HG03045 (cell line): Measurements from ENCODE around the gene C11orf58.

Source experiments
- ATAC-seq: cut with Tn5 transposase; IDR thresholded peaks from one replicate; pipeline ENCODE4 v1.9.1; 2021; ENCODE audit warnings: mild to moderate bottlenecking, moderate library complexity; ENCODE audit not compliant: unreplicated experiment

The C11orf58 gene

DNA sequence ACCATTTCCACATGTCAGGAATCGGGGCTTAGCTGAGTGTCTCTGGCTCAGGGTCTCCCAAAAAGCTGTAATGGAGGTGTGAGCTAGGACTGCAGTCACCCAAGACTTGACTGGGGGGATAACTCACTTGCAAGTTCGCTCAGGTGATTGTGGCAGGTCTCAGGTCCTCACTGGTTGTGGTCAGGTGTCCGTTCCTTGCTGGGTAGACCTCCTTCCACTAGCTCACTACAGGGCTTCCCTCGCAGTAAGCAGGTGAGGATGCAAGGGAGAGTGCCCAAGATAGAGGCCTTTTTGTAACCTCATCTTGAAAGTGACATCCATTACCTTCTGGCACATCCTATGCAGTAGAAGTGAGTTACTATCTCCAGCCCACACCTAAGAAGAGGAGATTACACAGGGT is 29.5 kb downstream of the C11orf58 start:
- ATAC-seq: no peak

DNA sequence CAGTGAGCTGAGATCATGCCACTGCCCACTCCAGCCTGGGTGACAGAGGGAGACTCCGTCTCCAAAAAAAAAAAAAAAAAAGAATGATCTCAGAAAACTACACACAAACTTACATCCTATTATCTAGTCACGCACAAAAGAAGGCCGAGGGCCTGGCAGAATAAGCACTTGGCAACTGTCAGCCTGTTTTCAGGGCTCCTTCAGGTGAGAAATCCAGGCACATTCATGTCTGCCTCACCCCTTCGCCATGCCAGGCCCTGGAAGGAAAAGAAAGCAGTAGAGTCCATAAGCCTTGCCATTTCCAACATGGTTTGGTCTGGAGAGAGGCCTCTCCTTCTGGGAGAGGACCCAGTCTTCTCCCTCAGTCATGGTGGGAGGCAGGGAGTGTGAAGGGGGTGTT is 30.9 kb downstream of the C11orf58 start:
- no peak for ATAC-seq

DNA sequence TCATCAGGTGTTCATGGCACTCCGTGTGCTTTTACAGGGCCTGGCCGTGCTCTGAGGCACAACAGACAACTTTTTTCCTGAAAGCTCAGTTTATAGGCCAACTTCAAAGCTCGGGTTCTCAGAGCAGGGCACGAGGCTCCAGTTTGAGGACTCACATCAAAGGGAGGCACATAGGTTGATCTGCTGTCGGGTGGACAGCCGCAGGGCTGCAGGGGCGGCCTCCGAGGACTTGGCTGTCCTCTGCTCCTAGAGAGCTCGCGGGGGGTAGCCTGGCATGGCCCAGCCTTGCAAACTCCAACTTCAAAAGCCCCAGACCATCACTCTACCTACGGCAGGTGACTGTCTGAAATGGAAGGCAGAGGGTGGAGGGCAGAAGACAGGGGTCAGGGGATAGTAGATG is 31.6 kb downstream of the C11orf58 start:
- ATAC-seq: no peak

DNA sequence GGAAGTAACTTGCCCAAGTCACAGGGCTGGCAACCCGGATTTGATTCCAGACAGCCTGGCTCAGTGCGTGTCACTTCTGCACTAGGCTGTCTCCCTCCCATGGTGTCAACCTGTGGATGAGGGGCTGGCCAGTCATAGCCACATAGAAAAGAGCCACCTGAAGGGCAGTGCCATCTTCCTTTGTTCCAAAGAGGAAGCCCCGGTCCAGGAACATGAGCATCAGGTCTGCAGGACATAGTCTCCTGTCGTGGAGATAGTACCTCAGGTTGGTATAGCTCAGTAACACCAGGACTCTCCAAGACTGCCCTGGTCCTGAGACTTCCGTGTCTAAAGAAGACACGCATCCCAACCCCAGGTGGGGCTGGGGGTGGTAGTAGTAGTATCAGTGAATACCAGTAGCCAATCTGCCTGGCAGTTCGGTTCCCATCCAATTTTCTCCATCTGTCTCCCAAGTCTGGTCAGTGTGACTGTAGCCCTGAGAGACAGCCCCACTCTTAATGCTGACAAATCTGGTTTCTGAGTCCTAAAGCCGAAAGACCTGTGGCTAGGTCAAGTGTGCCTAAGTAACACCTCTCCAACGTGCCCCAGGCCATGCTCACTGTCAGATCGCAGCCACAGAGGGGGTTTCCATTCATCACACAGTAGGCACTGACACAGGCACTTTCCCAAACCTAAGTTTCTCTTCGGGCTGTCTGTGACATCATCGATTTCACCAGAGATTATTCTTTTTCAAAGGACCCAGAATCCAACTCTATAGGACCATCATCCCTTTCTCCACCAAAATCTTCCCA is 33.1 kb downstream of the C11orf58 start:
- no peak for ATAC-seq

DNA sequence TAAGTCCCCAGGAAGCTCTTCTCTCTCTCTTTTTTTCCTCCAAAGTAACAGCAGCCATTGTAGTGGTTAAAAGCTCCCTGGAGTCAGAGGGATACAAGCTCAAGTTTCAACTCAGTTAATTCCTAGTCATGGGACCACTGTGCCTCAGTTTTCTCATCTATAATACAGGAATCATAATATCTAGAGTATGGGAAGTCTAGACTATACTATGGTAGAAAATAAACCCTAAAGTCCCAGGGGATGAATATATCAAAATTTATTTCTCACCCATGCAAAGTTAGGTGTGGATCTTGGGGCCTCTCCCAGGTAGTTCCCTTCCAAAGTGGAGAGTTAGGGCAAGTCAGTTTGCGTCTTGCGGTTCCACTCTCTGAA is 33.7 kb downstream of the C11orf58 start:
- no peak for ATAC-seq

DNA sequence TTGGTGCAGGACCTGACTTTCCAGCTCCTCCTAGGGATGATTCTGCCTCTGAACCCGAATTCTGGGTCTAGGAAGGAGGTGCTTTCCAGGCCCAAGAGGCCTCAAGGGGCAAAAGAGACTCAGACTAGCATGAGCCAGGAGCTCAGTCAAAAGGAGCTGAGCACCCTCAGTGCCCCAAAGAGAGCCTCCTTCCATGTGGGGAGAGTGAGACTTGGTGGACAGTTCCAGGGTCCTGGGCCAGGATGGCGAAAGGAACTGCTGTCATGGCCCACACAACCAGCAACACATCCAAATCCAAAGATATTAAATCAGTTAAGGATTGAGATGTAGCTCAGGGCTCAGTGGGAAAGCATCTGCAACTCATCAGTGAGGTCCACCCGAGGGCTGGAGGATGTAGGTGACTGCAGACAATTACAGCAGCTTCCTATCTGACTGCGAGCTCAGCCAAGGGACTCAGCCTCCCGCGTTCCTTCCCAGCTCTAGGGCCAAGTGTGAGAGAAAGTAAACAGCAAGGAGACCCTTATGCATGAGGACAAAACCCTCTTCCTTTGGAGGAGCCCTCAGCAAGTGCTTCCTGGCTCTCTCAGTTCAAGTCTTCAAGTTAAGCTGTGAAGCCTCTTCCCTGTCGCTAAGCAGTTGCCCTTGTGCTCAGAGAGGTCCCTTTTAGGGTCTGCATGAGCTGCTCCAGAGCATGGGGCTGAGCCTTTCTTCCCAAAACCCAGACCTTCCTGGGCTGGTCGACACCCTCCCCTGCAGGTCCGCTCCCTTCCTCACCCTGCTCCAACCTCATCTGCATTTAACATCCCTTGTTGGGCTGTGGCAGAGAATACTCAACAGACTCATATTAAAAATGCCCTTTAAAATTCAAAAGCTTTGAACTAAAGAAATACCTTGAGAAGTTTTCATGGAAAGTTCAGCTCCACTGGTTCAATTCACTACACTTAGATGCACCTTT is 35.8 kb downstream of the C11orf58 start:
- no peak for ATAC-seq

DNA sequence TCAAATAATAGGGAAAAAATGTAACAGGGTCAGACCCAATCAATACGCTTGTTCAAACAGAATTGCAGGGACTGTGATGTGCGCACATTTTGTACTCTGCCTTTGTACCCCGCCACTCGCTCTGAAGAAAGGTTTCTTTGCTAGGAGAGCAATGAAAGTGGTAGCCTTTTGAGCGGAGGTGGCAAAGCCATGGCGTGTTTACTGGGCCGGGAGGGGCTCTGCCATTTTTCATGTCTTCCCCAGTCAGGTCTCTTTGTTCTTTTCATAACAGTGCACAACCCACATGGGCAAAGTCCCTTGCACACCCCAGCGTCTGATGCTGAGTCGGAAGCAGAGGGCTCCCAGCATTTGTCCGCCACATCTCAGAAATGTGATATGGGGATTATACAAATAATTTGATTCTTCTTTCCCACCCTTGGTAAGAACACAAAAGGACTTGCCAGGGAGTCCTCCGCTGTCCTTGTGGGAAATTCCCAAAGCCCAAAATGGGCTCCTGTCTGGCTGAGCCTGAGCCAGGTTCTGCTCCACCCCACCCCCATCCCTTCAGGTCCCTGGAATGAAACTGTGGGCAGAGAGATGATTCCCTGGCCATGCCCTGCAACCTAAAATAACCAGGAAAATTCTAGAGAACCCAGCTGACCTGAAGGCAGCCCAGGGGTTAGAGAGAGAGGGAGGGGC is 36.6 kb downstream of the C11orf58 start:
- no peak for ATAC-seq

DNA sequence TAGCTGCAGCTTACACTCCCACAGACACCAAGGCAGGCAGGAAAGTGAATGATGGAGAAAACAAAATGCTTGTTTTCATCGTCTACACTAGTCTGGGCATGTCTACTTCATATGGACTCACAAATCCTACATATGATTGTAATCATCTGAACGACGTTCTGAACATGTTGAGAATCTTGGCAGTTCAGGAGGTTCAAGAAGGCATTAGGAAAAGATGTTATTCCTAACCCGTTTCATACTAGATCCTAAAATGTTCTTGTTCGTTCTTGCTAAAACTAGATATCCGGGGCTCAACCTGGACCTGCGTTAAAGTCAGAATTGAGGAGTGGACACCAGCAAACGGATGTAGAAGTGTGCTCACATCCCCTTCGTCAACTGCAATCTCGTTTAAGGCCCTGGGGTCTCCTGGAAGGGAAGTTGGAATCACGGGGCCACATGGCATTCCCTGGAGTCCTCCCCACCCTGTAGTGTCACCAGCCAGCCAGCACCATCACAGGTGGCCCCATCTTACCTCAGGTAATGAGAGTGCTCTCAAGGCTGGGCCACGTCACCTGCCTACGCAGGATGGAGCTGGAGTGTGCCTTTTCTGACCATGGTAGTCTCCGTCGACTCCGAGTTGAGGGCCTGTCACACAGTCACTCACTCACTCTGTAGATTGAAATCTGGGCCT is 37.3 kb downstream of the C11orf58 start:
- no peak for ATAC-seq

DNA sequence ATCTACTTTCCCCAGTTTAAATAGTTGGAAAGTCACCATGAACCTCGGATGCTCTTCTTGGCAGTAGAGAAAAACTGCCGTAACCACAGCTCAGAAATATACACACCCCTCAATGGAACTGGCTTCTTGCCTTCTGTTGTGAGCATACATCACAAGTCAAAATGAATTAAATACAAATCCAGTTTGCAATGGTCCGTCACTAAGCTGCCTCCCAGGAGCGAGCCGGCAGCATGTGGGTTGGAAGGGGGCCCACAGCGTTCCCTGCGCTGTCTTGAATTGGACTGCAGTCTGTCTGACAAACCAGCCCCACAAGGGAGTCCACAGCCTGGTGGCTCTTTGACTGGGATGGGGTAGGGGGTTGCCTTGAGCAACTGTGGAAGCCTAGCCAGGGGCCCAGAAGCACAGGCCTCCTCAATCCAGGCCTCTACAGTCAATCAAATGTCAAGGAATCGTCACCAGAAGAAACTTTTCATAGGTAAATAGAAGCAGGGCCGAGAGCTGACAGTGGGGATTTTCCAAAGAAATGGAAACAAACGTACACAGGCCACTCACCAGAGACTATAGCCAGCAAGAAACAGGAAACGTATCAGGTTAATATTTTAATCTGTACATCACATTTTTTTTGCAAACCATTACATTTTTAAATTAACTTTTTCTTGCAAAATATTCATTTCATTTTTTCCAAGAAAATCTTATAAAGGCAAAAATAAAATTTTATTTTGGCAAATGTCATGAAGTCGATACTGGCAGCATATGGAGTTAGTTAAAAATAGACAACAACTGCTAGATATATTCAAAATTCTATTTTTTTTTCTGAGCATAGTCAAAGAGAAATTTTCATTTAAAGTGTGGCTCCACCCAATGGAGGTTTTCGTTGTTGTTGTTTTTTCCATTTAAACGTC is 38.5 kb downstream of the C11orf58 start:
- no peak for ATAC-seq

DNA sequence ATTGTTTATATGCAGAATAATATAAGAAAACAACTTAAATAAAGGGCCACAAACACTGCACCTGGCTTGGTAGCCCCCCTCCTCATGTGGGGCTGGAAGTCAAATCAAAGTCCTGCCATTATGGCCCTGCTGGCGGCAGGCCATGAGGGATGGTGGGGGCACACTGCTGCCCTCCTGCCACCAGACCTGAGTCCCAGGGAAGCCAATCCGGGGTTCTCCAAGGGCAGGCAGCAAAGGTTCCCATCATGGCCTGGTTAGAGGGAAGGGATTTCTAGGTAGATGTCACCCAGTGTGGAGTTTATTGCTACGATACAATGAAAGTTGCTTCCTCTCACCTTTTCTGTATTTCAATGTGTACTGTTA is 39.1 kb downstream of the C11orf58 start:
- ATAC-seq: no peak

DNA sequence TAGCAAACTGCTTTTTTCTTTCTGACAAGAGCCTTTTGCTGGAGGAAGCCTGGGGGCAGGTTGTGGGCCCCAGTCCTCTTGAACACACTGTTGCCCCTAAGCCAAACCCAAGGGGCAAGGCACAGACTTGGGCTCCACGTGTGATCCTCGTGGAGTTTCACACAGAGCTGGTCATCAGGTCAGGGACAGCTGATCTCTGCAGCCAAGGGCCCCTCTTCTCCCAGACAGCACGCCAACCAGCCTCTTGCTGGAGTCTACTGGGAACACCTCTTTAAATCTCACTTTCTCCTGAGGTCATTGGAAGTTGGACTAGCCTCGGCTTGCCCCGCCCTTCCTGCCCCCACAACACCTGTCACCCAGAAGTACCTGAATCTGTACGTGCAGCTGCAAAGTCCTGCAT is 39.8 kb downstream of the C11orf58 start:
- no peak for ATAC-seq

DNA sequence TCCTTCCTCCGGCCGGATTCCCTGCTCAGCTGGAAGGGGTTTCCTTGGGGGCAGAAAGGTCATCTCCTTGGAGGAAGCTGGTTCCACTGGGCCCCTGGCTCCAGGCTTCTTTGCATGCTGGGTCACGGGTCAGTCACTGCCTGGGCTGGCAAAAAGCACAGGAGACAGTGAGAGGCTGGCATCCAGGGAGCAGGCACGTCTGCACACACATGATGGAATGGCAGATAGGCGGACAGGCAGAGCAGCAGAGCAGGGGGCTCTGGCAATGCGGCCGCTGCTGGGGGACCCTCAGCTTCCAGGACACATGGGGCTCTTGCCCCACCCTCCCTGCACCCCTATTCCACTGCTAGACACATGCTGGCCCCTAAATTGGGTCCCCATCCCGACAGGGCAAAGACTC is 40.4 kb downstream of the C11orf58 start:
- ATAC-seq: no peak

DNA sequence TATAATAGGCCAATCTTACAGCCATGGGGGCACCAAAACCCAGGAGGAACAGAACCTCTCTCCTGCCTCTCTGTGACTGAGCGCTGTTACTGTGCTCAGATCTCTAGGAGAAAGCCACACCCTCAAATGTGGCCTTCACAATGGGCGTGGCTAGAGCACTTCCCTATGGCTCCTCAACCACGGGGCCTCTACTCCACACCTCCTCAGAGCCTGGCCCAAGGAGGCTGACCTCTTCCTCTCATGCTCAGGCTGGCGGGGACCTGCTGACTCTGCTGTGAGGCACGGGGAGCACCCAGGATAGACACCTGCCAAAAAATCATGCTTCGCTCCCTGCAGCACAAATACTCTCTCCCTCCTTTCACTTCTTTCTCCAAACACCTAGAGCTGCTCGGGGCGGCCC is 41.0 kb downstream of the C11orf58 start:
- no peak for ATAC-seq

DNA sequence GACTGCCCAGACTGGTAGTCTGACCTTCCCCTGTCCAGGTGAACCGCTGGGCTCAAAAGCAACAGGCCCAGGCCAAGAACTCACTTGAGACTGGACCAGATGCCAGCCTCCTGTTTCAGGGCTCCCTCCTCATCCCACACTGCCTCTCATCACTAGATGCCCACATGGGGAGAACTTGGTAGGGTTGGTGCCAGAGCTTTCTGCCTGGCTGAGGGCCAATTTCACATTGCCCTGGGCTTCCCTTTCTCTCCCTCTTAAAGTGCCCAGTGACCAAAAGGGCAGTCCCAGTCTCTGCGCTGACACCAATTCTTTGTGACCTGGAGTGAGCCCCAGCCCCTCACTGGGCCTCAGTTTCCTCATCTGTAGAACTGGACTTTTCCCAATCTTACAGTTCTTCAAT is 41.7 kb downstream of the C11orf58 start:
- ATAC-seq: no peak

DNA sequence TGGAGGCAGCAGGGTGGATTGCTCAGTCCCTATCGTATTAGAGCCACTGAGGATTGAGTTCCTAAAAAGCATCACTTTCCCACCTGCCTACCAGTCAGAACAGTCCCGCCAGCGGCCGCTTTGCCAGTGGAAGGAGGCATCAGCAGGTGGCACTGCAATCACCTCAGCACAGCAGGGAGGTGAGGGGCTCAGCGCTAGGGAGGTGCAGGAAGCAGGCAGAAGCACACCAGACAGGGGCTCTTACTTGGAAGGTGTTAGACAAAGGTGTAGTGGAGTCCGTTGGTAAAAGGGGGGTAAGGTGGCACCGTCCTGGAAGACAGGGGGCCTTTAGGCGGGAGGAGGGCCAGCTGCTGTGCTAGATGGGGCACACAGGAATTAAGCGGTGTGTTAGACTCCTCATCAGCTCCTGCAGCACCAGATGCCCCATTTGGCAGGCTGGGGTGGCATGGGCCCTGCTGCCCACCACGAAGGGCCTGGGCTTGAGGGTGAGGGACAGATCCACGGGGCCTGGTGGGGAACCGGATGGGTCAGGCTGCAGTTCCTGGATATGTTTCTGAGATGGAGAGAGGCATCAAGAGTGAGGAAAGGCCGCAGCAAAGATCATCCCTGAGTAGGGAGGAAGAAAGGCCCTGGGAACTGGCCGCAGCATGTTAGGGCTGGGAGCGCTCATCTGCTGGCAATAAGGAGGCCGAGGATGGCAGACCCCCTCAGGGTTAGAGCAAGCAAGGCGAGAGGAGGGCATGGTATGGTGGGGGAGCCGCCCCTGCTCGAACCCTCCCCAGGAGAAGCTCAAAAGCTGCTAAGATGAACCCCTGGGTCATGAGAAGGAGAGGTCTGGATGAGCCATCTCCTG is 42.5 kb downstream of the C11orf58 start:
- no peak for ATAC-seq

DNA sequence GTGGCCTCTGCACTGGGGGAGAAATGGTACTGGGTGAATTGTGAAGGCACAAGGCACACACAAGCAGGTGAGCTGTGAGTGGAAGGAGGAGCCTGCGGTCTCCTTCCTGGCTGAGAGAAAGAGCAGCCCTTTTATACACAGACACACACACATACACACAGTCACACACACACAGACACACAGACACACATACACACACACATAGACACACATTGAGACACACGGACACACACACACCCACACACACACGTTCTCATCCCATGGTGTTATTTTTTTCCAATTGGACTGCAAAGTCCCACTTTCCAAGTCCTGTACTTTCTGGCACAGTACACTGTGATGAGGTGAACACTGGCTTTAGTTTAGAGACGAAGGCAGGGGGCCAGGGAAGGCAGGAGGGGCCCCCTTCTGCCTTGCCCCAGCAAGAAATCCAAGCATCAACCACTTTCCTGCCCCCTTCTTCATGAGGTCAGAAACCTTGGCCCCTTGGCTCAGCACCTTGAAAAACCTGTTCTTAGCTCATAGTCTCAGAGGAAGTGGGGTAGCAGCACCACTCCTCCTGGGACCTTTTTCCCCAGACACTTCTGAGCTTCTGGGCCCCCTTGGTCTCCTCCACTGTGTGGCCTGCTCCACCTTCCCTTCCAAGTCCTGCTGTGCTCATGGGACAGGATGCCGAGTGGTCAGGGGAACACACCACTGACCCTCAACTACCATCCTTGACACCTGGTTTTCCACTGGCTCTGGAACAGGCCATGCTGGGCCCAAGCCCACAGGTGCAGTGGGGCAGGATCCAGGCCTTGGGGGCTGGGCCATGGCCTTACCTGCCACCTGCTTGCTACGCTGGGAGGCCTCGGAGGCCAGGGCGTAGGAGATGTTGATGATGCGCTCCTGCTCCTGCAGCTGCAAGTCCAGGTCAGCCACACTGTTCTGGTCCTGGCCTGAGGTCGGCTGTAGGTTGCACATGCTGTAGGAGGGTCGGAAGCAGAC is 43.8 kb downstream of the C11orf58 start:
- ATAC-seq: no peak

DNA sequence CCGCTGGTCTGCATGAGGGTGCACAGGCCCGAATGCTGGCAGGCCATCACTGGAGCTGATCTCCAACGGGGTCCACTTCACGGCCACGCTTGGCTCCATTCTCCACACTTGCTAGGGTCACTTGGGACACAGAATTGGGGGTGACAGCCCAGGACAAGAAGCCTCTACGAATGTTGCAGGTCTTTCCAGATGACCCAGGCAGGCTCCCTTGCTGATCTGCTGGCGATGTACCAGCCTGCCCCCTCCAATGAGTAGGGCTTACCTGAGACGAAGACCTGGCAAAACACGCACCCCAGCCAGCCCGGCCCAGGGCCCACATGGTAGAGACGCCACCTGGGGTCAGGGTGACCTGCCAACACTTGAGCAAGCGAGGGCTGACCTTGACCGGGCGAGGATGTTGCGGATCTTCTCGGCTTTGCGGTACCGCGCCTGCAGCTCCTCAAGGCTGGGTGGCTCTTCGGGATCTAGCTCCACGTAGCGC is 44.9 kb downstream of the C11orf58 start:
- ATAC-seq: no peak

DNA sequence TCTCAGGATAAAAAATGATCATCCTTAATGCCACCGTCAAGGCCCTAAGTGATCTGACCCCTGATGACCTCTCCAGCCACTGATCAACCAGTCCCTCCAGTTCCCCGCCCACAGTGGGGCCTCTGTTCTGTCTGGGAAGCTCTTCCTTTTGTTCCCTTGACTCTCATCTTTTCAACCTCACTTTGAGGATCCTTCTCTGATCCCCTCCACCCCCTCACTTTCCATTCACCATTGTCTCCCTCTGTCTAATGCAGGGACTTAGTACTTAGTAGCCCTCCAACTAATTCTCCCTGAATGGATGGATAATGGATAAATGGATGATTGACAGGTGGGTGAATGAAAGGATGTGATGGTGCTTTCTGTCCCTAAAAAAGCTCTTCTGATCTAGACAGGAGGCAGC is 45.6 kb downstream of the C11orf58 start:
- ATAC-seq: no peak
